Stimulated activated CD8-positive, alpha-beta memory T cell treated with anti-CD3 and anti-CD28 coated beads, Interleukin-12 subunit alpha, Interleukin-12 subunit beta, amount 100 ng/mL, for 4 hours (primary cell): ENCODE results near the gene YIPF6.
"Not testable (repeated sequence)": the region's sequence is repeated elsewhere in the genome, so short reads cannot be mapped to it uniquely, and the experiment has no call there.

Experiments
- DNase-seq: peaks from one replicate; pipeline ENCODE4 v3.0.0-alpha.2; 2020; ENCODE audit warnings: low read depth

The YIPF6 gene, protein sequence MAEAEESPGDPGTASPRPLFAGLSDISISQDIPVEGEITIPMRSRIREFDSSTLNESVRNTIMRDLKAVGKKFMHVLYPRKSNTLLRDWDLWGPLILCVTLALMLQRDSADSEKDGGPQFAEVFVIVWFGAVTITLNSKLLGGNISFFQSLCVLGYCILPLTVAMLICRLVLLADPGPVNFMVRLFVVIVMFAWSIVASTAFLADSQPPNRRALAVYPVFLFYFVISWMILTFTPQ

GRCh38 chrX:68498508-68499379 is at the start of gene YIPF6:
TSS of gene YIPF6 (plus strand) at chrX:68499051. CDS start at chrX:68499067, 16 bp downstream.
- peak; percentile 36 for DNase-seq

DNA sequence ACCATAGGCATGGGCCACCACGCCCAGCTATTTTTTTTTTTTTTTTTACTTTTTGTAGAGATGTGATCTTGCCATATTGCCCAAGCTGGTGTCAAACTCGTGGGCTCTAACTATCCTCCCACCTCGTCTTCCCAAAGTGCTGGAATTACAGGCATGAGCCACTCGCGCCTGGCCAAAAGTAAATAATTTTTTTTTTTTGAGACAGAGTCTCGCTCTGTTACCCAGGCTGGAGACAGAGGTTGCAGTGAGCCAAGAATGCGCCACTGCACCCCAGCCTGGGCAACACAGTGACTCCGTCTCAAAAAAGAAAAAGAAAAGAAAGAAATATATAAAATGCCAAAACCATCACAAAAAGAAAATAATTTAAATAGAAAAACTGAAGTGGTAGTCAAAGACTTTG is 47.1 kb upstream of the YIPF6 start:
- no peak for DNase-seq

DNA sequence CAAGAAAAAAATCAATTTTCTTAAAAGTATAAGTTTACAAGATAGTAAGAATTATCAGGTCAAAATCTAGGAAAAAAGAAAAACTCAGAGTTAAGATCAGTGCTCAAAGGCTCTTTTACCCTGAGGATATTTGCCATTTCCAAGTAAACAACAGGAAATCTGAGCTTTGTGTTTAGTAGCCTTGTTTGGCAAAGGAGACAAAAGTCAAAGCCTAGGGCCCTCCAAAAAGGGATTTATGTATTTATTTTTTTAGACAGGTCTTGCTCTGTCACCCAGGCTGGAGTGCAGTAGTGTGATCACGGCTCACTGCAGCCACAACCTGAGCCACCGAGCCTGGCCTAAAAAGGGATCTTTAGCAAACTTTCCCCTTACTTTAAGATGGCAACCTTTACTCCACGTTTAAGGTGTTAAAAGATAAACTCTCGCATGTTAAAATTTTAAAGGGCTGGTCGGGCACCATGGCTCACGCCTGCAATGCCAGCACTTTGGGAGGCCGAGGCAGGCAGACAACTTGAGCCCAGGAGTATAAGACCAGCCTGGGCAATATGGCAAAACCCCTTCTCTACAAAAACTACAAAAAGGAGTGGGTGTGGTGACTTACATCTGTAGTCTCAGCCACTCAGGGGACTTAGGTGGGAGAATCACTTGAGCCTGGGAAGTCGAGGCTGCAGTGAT is 44.2 kb upstream of the YIPF6 start:
- no peak for DNase-seq

DNA sequence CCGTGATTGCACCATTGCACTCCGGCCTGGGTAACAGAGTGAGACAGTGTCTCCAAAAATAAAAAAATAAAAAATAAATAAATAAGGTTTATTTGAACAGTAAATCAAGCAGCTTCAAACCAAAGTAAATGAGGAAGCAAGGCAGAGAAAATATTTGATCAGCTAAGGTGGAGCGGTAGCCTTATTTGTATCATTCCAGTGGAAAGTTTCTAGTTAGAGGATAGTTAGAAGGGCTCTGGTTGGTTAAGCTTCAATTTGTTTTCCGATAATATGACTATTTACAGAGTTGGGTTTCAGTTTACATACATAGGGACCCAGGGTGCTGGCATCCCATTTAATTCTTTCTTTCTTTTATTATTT is 43.7 kb upstream of the YIPF6 start:
- DNase-seq, result no peak

DNA sequence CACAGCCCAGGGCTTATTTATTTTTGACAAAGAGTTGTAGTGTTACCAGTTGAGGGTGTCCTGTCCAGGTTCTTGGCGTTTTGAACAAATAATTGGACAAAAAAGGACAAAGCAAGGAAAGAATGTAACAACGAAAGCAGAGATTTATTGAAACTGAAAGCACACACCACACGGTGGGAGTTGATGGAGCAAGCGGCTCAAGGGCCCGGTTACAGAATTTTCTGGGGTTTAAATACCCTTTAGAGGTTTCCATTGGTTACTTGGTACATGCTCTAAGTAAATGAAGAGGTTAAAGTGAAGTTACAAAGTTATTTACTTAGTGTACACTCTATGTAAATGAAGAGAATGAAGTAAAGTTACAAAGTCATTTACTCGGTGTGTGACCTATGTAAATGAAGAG is 37.8 kb upstream of the YIPF6 start:
- no peak for DNase-seq

DNA sequence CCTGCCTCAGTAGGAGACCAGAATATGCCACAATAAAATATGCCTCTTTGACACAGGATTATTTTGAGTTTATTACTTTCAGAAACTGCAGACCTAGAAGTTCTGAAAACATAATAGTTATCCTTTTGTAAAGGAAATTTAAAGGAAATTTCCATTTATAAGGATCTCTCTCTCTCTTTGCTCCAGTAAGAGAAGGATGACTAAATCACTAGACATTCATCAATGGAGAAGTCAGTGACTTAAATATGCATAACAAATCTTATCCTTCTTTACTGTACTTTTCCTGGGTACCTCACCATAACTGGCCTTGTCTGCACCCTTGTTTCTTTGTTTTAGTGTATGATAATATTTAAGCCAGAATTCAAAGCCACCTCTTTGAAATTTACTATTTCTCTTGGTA is 37.3 kb upstream of the YIPF6 start:
- no peak for DNase-seq

GRCh38 chrX:68462197-68462596 is 36.7 kb upstream of the YIPF6 start:
- no peak for DNase-seq

DNA sequence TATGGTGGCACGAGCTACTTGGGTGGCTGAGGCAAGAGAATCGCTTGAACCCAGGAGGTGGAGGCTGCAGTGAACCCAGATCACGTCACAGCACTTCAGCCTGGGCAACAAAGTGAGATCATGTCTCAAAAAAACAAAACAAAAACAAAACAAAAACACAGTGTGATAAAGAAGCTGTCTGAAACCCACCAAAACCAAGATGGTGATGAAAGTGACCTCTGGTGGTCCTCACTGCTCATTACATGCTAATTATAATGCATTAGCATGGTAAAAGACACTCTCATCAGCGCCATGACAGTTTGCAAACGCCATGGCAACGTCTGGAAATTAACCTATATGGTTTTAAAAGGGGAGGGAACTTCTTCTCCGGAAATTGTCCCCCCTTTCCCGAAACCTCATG is 36.2 kb upstream of the YIPF6 start:
- DNase-seq, result no peak

- no peak for DNase-seq
Observed at GRCh38 chrX:68463880-68464279, 35.0 kb upstream of the YIPF6 start.

DNA sequence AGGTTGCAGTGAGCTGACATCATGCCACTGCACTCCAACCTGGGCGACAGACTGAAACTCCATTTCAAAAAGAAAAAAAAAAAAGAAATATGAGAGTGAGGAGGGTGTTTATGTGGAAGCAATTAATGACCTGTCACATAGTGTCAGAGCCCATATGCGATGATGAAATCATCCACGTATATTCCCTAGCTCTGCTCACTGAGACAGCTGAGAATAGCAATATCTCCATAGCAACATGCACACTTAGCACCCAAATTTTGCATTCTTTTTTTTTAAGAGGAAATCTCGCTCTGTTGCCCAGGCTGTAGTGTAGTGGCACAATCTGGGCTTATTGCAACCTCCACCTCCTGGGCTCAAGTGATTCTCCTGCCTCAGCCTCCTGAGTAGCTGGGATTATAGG is 34.1 kb upstream of the YIPF6 start:
- DNase-seq, result no peak

GRCh38 chrX:68480969-68481368 is 17.9 kb upstream of the YIPF6 start:
- no peak for DNase-seq

- DNase-seq, result not testable (repeated sequence)
Observed at GRCh38 chrX:68486198-68486597, 12.7 kb upstream of the YIPF6 start.

DNA sequence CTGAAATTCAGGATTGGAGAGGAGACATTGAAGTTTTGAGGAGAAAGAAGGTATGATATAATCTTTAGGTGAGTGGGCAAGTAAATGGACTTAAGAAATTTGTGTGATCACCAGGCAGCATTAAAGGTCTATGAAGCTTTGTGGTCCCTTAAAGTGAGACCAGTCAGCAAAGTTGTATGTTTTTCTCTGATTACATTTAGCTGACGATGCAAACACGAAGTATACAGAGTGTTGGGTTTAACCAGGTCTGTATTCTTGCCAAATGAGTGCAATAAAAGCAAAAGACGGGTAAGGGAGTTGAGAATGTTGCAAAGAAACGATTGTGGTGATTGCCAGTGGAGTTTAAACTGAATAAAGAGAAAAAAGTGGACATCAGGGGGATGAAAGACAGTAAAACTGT is 11.6 kb upstream of the YIPF6 start:
- DNase-seq, result no peak

DNA sequence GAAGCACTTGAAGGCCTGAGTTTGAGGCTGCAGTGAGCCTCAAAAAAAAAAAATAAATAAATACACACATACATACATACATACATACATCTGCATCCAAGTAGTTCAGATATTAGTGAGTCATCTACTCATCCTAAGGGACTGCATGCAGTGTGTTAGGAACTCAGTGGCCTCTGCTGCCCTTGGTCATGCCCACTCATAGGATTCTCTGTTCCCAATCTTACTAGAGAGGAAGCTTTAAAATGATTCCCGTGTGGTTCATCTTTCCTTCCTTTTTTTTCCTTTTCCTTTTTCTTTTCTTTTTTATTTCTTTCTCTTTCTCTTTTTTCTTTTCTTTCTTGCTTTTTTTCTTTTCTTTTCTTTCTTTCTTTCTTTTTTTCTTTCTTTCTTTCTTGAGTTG is 10.9 kb upstream of the YIPF6 start:
- DNase-seq, result no peak

GRCh38 chrX:68488657-68489056 is 10.2 kb upstream of the YIPF6 start:
- DNase-seq, result no peak

DNA sequence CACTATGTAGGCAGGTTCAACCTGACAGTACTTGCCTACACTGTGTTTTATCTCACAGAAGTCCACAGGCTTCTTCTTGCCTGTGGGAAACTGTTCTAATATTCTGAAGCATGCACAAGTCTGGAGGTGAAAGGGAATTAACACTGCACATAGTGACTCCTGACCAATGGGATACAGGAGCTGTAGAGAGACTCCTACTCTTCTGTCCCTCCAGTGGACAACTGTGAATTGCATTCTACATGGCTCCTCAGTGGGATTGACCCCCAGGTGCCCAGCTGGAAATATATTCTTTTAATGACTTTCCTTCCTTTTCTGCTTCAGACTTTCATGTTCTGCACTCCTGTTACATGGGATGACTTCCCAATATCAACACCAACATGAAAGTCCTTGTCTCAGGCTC is 8.2 kb upstream of the YIPF6 start:
- no peak for DNase-seq

DNA sequence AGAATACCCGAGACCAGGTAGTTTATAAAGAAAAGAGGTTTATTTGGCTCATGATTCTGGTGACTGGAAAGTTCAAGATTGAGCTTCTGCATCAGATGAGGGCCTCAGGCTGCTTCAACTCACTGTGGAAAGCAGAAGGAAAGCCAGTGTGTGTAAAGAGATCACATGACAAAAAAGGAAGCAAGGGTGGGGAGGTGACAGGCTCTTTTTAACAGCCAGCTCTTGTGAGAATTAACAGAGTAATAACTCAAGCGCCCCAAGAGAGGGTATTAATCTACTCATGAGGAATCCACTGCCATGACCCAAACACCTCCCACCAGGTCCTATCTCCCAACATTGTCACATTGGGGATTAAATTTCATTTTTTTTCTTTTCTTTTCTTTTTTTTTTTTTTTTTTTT is 6.3 kb upstream of the YIPF6 start:
- DNase-seq, result no peak

- not testable (repeated sequence) for DNase-seq
Observed at GRCh38 chrX:68493776-68494175, 5.1 kb upstream of the YIPF6 start.

DNA sequence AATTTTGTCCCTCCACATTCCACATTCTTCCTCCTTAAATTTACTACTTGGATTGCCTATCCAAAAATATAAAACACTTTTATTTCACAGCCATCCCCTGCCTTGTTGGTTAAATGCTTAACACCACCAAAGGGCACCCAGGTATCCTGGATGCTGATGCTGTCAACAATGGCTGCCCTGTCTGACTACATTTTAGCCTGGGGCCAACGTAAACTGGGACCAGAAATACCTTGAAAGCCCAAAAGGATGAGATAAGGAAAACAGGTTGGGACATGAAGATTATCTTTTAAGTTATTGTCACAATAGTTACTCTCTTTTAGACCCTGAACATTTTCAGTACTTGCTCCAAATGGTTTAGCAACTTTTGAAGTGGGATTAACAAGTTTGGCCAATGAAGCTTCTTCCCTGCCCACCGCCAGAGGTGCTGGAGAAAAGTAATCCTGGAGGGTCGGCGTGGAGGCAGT is 775 bp upstream of the YIPF6 start:
- DNase-seq, result no peak

DNA sequence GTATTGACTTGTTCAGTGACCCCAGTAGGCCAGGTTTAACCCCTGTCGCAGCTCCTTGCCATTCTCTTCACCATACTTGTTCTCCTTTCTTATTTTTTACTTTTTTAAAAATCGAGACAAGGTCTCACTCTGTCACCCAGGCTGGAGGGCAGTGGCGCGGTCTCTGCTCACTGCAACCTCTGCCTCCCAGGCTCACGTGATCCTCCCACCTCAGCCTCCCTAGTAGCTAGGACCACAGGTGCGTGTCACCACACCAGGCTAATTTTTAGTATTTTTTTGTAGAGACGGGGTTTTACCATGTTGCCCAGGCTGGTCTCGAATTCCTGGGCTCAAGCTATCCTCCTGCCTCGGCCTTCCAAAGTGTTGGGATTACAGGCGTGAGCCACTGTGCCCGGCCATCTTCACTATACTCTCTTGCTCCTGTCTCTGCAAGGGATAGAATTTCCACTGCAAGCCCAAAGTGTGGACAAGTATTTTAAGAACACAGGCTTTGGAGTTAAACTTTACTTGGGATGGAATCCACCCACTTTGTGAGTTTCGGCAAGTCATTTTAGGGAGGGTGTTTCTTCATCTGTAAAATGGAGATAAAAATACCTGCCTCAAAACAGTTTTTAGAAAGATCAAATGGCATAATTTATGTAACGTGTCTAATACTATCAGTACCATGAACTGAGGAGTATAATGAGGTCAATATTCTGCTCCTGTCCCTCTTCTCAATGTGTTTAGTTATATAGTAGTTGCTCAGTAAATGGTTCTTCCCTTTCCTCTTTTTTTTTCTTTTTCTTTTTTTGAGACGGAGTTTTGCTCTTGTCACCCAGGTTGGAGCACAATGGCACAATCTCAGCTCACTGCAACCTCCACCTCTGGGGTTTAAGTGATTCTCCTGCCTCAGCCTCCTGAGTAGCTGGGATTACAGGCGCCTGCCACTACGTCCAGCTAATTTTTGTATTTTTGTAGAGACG is 973 bp downstream of the YIPF6 start:
- DNase-seq, result no peak

- peak; percentile 22 for DNase-seq
Observed at GRCh38 chrX:68503836-68504636, 5.2 kb downstream of the YIPF6 start.
